SKM-1 treated with dmso at 0.1 percent for 144 hours (cell line): Measurements from ENCODE around the gene COPZ1.

Experiments used
- DNase-seq: peaks from one replicate; lab custom pipeline; 2025; ENCODE audit not compliant: unreplicated experiment; lab: John Stamatoyannopoulos, UW

Gene COPZ1

GRCh38 chr12:54393207-54393609 lies 68.3 kb downstream of the COPZ1 start:
- DNase-seq = no peak

GRCh38 chr12:54393743-54394142 lies 68.8 kb downstream of the COPZ1 start:
- no peak for DNase-seq

GRCh38 chr12:54394281-54394719 lies 69.4 kb downstream of the COPZ1 start:
- peak; percentile 25 for DNase-seq

- no peak for DNase-seq
Observed at GRCh38 chr12:54394986-54395385, 70.1 kb downstream of the COPZ1 start.

- no peak for DNase-seq
Observed at GRCh38 chr12:54395545-54395944, 70.6 kb downstream of the COPZ1 start.

- DNase-seq = no peak
Observed at GRCh38 chr12:54397157-54397556, 72.2 kb downstream of the COPZ1 start.

GRCh38 chr12:54398218-54398617 lies 73.3 kb downstream of the COPZ1 start:
- DNase-seq = no peak

GRCh38 chr12:54398995-54399793 lies 74.3 kb downstream of the COPZ1 start:
- DNase-seq = peak; percentile 27

- DNase-seq = no peak
Observed at GRCh38 chr12:54401119-54401518, 76.2 kb downstream of the COPZ1 start.
